GM12878 (cell line): ENCODE data around the gene IPCEF1. TPM values are rescaled to one million over a fixed set of nuclear protein-coding genes. Genes with fewer than 3 reads are reported as not detected.

Experiments used
- BCL11A ChIP-seq: IDR thresholded peaks from 2 replicates; pipeline ENCODE4 v1.6.1; 2011; ENCODE audit warnings: low read depth, low read length
- BHLHE40 ChIP-seq, 2 experiments: fragments of 450-650 bp in 1 of 2; IDR thresholded peaks; 2 replicates each; pipeline ENCODE4 v1.6.1; 2011 to 2017; ENCODE audit warnings: low read depth in 2 of 2, borderline replicate concordance in 1 of 2, improper control_type of control experiment in 1 of 2, low read length in 1 of 2, mild to moderate bottlenecking in 1 of 2
- IKZF1 ChIP-seq: fragments of 450-650 bp; conservative IDR thresholded peaks from 2 replicates; pipeline ENCODE4 v1.6.1; 2017; ENCODE audit warnings: antibody characterized with exemption, mild to moderate bottlenecking
- MLLT1 ChIP-seq: fragments of 450-650 bp; IDR thresholded peaks from 2 replicates; pipeline ENCODE4 v1.6.1; 2016; ENCODE audit warnings: mild to moderate bottlenecking
- PAX5 ChIP-seq: IDR thresholded peaks from 2 replicates; pipeline ENCODE4 v1.6.1; 2011; ENCODE audit warnings: low read depth, low read length, borderline replicate concordance
- RBBP5 ChIP-seq: fragments of 200-600 bp; sonication (generic); conservative IDR thresholded peaks from 2 replicates; pipeline ENCODE4 v1.6.1; 2016
- RELB ChIP-seq: fragments of 450-650 bp; IDR thresholded peaks from 2 replicates; pipeline ENCODE4 v1.6.1; 2017; ENCODE audit warnings: low read depth, mild to moderate bottlenecking, moderate library complexity
- RUNX3 ChIP-seq: IDR thresholded peaks from 2 replicates; pipeline ENCODE4 v1.6.1; 2012; ENCODE audit warnings: low read length, inconsistent platforms
- STAT3 ChIP-seq: IDR thresholded peaks from 2 replicates; pipeline ENCODE4 v1.6.1; 2011; ENCODE audit warnings: low read depth, low read length, improper control_type of control experiment
- TCF12 ChIP-seq: IDR thresholded peaks from 2 replicates; pipeline ENCODE4 v1.6.1; 2011; ENCODE audit warnings: low read depth, mild to moderate bottlenecking, low read length
- polyA plus RNA-seq, 11 experiments: library from polyadenylated mRNA; depleted of rRNA in 4 of 11; unstranded in 6 of 11; stranded (reverse) in 5 of 11; fragments of >200 nt; fragmentation: Nextera tagmentation in 4 of 11; fragmentation: Illumina TruSeq in 1 of 11; extraction: Ambion mirVana in 4 of 11; extraction: Trizol in 1 of 11; gene quantifications; 1 replicate in 1 of 11; 2 replicates in 10 of 11; pipeline versions ENCODE4 v1.2.1 to v1.2.3, GENCODE V29; 2011 to 2016; ENCODE audit warnings: inconsistent platforms in 2 of 11, missing spikeins in 2 of 11, low read depth in 1 of 11
- total RNA-seq, 4 experiments: library from RNA; depleted of rRNA in 3 of 4; stranded (reverse); fragments of >200 nt in 3 of 4; fragmentation: Illumina TruSeq in 1 of 4; extraction: Trizol in 1 of 4; gene quantifications; 2 replicates each; pipeline versions ENCODE4 v1.2.1 to v1.2.3, GENCODE V29; 2013 to 2021
- TF ChIP-seq, protein P1 (sequence below): fragments of 450-650 bp; IDR thresholded peaks from 2 replicates; pipeline ENCODE4 v1.6.1; 2017; ENCODE audit warnings: mild to moderate bottlenecking, low read depth, inconsistent platforms; ENCODE audit not compliant: poor library complexity, severe bottlenecking

Gene IPCEF1
- total and polyA plus RNA-seq, 10 of the 15 experiments (the other 5 are each of a cell fraction or from before 2014, with no cell fraction given) = 1.3 to 137 (median 4.2) TPM

DNA sequence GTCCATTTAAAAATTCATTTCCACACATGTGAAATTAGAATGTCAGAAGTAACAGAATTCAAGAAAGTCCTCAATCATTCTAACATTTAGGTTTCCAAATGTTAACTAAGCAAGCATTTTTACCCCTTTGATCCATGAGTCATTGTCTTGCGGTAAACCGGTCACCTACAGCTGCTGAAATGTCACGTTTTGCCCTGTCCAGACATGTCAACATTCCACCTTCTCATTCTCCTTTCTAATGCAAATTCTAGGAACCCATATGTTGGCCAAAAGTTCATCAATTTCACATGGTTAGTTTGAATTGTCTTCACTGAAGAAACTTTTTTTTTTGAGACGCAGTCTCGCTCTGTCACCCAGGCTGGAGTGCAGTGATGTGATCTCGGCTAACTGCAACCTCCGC, 117.2 kb downstream of the IPCEF1 start (continued):
- TF ChIP-seq MLLT1 (peak; percentile 76), RUNX3 (0 out of 2 replicates have a peak, but pooled peaks have one; percentile 11), RELB (0 out of 2 replicates have a peak, but pooled peaks have one; percentile 25), IKZF1 (peak; percentile 76), BCL11A (peak; percentile 64; the same call in 1 of the 2 replicates), STAT3 (no peak), PAX5 (0 out of 2 replicates have a peak, but pooled peaks have one; percentile 15), TCF12 (peak; percentile 49; the same call in 1 of the 2 replicates), BHLHE40 (IDR thresholded peaks at IDR 0.05; ENCODE audit: borderline replicate concordance in 1 of 2, low read depth in 2 of 2, low read length in 1 of 2) (peak; percentile 83 to 95), RBBP5 (no peak)
- TF ChIP-seq, protein P1, sequence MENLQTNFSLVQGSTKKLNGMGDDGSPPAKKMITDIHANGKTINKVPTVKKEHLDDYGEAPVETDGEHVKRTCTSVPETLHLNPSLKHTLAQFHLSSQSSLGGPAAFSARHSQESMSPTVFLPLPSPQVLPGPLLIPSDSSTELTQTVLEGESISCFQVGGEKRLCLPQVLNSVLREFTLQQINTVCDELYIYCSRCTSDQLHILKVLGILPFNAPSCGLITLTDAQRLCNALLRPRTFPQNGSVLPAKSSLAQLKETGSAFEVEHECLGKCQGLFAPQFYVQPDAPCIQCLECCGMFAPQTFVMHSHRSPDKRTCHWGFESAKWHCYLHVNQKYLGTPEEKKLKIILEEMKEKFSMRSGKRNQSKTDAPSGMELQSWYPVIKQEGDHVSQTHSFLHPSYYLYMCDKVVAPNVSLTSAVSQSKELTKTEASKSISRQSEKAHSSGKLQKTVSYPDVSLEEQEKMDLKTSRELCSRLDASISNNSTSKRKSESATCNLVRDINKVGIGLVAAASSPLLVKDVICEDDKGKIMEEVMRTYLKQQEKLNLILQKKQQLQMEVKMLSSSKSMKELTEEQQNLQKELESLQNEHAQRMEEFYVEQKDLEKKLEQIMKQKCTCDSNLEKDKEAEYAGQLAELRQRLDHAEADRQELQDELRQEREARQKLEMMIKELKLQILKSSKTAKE = peak; percentile 40
